Stimulated activated CD4-positive, alpha-beta T cell treated with anti-CD3 and anti-CD28 coated beads, Interleukin-15, amount 100 ng/mL, for 24 hours (primary cell): ENCODE results near the gene AURKAIP1.
"Not testable (repeated sequence)": the region's sequence is repeated elsewhere in the genome, so short reads cannot be mapped to it uniquely, and the experiment has no call there.

ENCODE experiments used
- DNase-seq: peaks from one replicate; pipeline ENCODE4 v3.0.0-alpha.2; 2020

AURKAIP1 gene

DNA sequence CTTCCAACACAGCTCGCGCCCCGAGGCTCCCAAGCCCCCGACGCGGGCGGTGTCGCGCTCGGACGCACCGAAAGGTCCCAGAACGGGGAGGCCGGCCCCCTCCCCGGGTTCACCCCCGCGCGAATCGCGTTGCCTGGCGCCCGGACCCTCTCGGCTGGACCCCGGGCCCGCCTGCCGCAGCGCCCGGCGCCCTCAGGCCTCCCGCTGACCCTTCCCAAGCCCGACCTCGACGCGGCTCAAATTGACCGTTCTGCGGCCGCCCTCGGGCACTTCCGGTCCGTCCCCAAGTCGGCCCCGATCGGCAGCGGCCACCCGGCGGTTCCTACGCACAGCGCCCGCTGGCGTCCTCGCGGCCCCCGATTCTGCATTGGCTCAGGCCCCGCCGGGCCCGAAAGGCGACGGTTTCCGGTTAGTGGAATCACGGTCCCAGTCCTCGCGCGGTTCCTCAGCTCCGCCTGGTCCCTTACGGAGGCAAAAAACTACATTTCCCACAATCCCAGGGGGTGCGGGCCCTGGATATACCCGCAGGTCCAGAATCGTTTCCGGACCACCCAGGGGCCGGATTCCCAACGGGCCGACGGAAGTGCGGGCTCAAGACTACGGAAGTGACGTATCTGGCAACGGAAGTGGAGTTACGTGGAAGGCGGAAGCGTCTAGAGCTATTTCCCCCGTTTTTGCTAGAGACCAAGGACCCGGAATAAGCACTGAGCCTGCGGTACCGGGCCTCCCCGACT, at the start of gene AURKAIP1:
TSS of gene AURKAIP1 (minus strand) at position 279 of the 734 bp plus-strand sequence. CDS start 451 bp downstream, outside the sequence.
- peak; percentile 97 for DNase-seq

DNA sequence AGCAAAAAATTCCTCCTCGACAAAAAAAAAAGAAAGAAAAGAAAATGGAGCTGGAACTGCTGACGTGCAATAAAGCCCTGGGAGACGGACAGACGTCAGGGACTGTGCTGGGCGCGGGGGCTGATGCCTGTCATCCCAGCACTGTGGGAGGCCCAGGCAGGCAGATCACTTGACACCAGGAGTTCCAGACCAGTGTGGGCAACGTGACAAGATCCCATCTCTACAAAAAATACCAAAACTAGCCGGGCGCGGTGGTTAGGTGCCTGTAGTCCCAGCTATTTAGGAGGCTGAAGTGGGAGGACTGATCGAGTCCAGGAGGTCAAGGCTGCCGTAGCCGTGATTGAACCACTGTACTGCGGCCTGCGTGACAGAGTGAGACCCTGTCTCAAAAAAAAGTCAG, 49.7 kb upstream of the AURKAIP1 start:
- DNase-seq: no peak

- DNase-seq: no peak
Observed at GRCh38 chr1:1423245-1423597, 48.2 kb upstream of the AURKAIP1 start.

- DNase-seq: no peak
Observed at GRCh38 chr1:1422465-1423244, 47.6 kb upstream of the AURKAIP1 start.

- DNase-seq: no peak
Observed at GRCh38 chr1:1421907-1422464, 47.0 kb upstream of the AURKAIP1 start.

GRCh38 chr1:1421147-1421906, 46.3 kb upstream of the AURKAIP1 start, which contains the start of gene ANKRD65:
Gene ANKRD65, minus strand, starts transcription at chr1:1421276. Its CDS starts 271 bp downstream, at chr1:1421005.
- DNase-seq: no peak

DNA sequence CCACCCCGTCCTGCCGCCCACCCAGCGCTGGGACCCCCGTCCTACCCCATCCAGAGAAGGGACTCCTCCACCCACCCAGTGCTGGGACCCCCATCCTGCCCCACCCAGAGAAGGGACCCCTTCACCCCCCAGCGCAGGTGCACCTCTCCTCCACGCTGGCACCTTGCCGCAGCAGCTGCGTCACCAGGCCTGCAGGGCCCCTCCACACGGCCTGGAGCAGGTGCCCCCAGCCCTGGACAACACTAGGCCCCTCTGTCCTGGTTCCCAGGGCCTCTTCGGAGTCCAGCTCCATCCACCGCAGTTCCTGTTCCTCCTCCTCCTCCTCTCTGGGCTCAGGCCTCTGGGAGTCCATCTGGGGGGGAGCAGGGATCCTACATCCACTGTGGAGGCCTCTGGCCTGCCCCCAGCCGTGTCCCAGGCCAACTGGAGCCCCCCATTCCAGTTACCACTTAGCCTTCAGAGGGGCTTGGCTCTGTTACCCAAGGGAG, 45.7 kb upstream of the AURKAIP1 start:
- no peak for DNase-seq

DNA sequence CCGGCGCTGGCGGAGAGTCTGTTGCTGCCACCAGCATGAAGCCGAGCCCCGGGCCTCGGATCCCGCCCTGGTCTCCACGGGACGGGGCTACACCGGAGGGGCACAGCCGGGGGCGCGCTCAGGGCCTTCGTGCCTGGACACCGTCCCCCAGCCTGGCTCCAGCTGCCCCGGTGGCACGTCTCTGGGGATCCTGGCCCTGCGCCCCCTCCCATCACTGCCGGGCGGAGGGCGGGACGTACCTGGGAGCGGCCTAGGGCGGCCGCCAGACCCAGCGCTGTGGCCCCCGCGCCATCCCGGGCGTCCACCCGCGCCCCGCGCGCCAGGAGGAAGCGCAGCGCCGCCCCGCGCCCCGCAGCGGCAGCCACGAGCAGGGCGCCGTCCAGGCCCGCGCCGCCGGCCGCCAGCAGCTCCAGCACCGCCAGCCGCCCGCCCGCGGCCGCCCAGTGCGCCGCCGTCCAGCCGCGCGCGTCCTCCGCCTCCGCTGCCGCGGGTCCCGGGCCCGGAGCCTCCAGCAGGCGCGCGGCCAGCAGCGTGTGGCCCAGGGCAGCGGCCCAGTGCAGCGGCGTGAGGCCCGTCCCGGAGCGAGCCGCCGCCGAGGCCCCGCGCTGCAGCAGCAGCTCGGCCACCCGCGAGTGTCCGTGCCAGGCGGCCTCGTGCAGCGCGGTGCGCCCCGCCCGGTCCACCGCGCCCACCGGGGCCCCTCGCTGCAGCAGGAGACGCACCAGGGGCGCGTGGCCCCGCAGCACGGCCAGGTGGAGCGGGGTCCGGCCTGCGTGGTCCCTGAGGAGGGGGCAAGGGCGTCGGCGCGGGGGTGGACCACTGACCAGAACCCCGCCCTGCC, 45.0 kb upstream of the AURKAIP1 start:
- DNase-seq: no peak

DNA sequence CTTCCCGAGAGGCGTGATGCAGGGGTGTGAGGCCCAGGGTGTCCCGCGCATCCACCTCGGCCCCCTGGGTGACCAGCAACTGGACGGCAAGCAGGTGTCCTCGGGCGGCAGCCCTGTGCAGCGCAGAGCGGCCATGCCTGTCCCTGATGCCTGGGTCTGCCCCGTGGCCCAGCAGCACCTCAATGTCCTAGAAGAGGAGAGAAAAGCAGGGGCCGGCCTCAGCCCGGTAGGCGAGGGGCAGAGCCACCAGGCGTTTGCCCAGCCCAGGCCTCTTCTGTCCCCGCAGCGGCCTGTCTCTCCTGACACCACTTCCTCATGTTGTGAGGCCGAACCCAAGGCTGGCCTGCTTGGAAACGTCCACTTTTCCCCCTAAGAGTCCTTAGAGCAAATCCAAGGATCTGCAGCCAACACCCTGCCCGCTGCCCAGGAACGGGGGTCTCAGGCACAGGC, 44.4 kb upstream of the AURKAIP1 start:
- no peak for DNase-seq

DNA sequence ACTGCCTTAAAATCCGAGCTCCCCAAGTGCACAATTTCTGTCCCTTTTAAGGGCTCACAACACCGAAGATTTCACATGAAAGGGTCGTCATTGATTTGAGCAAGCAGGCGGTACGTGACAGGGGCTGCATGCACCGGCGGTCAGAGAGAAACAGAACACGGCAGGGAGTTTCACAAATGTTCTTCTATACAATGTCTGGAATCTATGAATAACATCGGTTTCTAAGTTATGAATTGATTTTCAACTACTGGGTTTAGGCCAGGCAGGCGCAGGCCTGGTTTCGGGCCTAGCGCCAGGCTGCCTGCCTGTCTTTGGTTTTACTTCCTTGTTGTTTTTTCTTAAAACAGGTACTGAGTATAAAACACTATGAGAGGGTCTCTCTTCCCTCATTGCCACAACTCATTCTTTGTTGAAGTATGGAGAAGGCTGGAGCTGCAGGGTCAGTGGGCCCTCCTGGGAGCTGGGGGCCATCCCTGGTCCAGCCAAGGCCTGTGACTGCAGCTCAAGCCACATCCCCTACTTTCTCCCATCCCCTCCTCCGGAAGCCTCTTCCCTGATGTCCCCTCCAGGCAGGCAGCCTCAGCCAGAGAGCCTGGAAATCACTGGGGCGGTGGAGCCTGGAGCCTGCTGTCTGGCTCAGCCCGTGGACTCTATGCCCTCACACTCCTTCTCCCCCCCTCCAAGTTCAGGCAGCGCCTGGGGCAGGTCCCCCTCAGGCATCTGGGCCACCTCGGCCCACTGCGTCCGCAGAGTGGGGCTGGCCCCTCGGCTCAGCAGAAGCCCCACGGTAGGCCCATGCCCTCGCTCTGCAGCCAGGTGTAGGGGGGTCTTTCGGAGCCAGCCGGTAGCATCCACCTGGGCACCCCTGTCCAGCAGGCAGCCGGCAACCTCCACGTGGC, 43.7 kb upstream of the AURKAIP1 start:
- no peak for DNase-seq

DNA sequence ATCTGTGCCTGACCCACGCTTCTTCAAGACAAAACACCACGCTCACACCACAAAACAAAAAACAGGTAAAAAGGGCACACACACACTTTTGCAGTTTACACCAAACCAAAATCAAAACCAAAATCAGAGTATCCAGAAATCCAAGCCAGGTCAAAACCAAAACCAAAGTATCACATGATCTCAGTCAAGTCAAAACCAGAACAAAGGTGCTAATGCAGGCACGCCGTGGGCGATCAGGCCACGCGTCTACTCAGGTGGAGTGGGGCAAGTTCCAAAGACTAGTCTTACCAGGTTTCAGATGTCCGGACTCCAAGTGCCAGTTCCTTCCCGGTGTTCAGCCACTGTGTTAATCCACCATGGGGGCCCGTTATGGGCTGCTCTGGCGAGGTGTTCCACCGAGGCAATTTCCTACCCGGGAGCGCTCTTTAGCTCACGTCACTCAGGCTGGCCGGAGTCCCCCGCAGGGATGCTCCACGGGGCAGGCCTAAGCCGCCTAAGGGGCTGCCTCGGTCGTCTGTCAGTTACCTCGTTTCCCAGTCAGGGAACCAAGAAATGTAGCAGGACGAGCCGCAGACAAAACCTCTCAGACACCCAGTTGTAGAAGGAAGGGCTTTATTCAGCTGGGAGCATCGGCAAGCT, 42.9 kb upstream of the AURKAIP1 start:
- DNase-seq: not testable (repeated sequence)

GRCh38 chr1:1417396-1417795, 42.4 kb upstream of the AURKAIP1 start:
- not testable (repeated sequence) for DNase-seq

- DNase-seq: no peak
Observed at GRCh38 chr1:1415751-1416150, 40.7 kb upstream of the AURKAIP1 start.

DNA sequence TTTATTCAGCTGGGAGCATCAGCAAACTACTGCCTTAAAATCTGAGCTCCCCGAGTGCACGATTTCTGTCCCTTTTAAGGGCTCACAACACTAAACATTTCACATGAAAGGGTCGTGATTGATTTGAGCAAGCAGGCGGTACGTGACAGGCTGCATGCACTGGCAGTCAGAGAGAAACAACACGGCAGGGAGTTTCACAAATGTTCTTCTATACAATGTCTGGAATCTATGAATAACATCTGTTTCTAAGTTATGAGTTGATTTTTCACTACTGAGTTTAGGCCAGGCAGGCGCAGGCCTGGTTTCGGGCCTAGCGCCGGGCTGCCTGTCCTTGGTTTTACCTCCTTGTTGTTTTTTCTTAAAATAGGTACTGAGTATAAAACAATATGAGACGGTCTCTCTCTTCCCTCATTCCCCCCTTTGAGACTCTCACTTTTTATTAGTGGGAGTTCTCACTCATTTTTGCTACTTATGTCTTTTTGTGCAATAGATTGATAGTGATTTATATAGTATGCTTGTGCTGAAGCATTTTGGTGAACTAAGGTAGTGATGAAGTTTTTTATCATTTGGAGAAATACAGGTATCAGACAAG, 37.4 kb upstream of the AURKAIP1 start:
- DNase-seq: peak; percentile 30

- no peak for DNase-seq
Observed at GRCh38 chr1:1411626-1412025, 36.6 kb upstream of the AURKAIP1 start.

DNA sequence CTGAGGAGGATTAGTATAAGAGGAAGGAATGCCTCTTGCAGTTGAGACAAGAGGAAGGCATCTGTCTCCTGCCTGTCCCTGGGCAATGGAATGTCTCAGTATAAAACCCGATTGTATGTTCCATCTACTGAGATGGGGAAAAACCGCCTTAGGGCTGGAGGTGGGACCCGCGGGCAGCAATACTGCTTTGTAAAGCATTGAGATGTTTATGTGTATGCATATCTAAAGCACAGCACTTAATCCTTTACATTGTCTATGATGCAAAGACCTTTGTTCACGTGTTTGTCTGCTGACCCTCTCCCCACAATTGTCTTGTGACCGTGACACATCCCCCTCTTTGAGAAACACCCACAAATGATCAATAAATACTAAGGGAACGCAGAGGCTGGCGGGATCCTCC, 35.2 kb upstream of the AURKAIP1 start:
- DNase-seq: not testable (repeated sequence)

- peak; percentile 42 for DNase-seq
Observed at GRCh38 chr1:1407636-1408318, 32.8 kb upstream of the AURKAIP1 start.

GRCh38 chr1:1406821-1407635, 32.0 kb upstream of the AURKAIP1 start, which contains the start of gene MRPL20:
Gene MRPL20, minus strand, starts transcription at chr1:1407293. Its CDS starts 76 bp downstream, at chr1:1407217.
- DNase-seq: peak; percentile 97
